Measurements from ENCODE around the gene SLC30A2. TPM values are rescaled to one million over a fixed set of nuclear protein-coding genes. Genes with fewer than 3 reads are reported as not detected.

The SLC30A2 gene
- total RNA-seq, 1 experiment from 2014 or later = 3.0 TPM

GRCh38 chr1:26060832-26061574 is 15.1 kb upstream of the SLC30A2 start:
- H3K4me3 Mint-ChIP-seq (ENCODE audit: unreplicated experiment) = no peak overlapping the region
- peaks cover 14% of the 10 kb centered on the region for H3K4me1 Mint-ChIP-seq (ENCODE audit: low read depth, unreplicated experiment)
- ChIA-PET POLR2A (no interaction called here), CTCF (no interaction called here)
- Histone ChIP-seq H3K4me3 (ENCODE audit: low read depth, low read length) (no peak overlapping the region), H3K4me1 (no peaks in the 10 kb centered on the region), H3K36me3 (ENCODE audit: control insufficient read depth, insufficient read depth, low read length) (no peaks in the 10 kb centered on the region), H3K9me3 (no peaks in the 10 kb centered on the region), H3K27me3 (replicated peaks; ENCODE audit: control insufficient read depth, insufficient read depth, low read length) (no peaks in the 10 kb centered on the region)
- BruUV-seq (replicated peaks) = no TSS peak
- intact Hi-C loops (cut with micrococcal nuclease; ENCODE audit: unreplicated experiment) = no loop called here
- no peak overlapping the region for H3K27ac Mint-ChIP-seq (ENCODE audit: unreplicated experiment)
- H3K36me3 Mint-ChIP-seq (ENCODE audit: insufficient read depth, unreplicated experiment) = no peaks in the 10 kb centered on the region
- DNase-seq = no peak
- H3K9me3 Mint-ChIP-seq (ENCODE audit: unreplicated experiment) = no peaks in the 10 kb centered on the region
- no peaks in the 10 kb centered on the region for H3K27me3 Mint-ChIP-seq (ENCODE audit: insufficient read depth, unreplicated experiment)
- TF ChIP-seq CTCF (IDR thresholded peaks at IDR 0.05; ENCODE audit: insufficient read depth in 1 of 2, low read depth in 1 of 2, low read length in 1 of 2, severe bottlenecking in 1 of 2, unreplicated experiment in 1 of 2) = no peak

- Mint-ChIP-seq H3K36me3 (ENCODE audit: insufficient read depth, unreplicated experiment) (no peaks in the 10 kb centered on the region), H3K4me1 (ENCODE audit: low read depth, unreplicated experiment) (peaks cover 13% of the 10 kb centered on the region), H3K27ac (ENCODE audit: unreplicated experiment) (no peak overlapping the region), H3K9me3 (ENCODE audit: unreplicated experiment) (no peaks in the 10 kb centered on the region), H3K27me3 (ENCODE audit: insufficient read depth, unreplicated experiment) (no peaks in the 10 kb centered on the region), H3K4me3 (ENCODE audit: unreplicated experiment) (no peak overlapping the region)
- no peaks in the 10 kb centered on the region for H3K4me1 ChIP-seq
- no peak for DNase-seq
- intact Hi-C loops (cut with micrococcal nuclease; ENCODE audit: unreplicated experiment) = no loop called here
- POLR2A ChIA-PET = no interaction called here
- CTCF ChIA-PET = interaction anchor here (0.6 kb wide), 1 partner anchor 805 kb away, joined by 6 read pairs; no protein-coding TSS in a partner anchor
- H3K9me3 ChIP-seq = no peaks in the 10 kb centered on the region
- H3K27me3 ChIP-seq (replicated peaks; ENCODE audit: control insufficient read depth, insufficient read depth, low read length) = no peaks in the 10 kb centered on the region
- H3K4me3 ChIP-seq (ENCODE audit: low read depth, low read length) = no peak overlapping the region
- TF ChIP-seq CTCF (IDR thresholded peaks at IDR 0.05; ENCODE audit: insufficient read depth in 1 of 2, low read depth in 1 of 2, low read length in 1 of 2, severe bottlenecking in 1 of 2, unreplicated experiment in 1 of 2) = no peak
- BruUV-seq (replicated peaks) = no TSS peak
- H3K36me3 ChIP-seq (ENCODE audit: control insufficient read depth, insufficient read depth, low read length) = no peaks in the 10 kb centered on the region
Observed at GRCh38 chr1:26059906-26060305, 14.0 kb upstream of the SLC30A2 start.

- Mint-ChIP-seq H3K4me1 (ENCODE audit: low read depth, unreplicated experiment) (peaks cover 13% of the 10 kb centered on the region), H3K27ac (ENCODE audit: unreplicated experiment) (no peak overlapping the region), H3K36me3 (ENCODE audit: insufficient read depth, unreplicated experiment) (no peaks in the 10 kb centered on the region), H3K27me3 (ENCODE audit: insufficient read depth, unreplicated experiment) (no peaks in the 10 kb centered on the region), H3K4me3 (ENCODE audit: unreplicated experiment) (no peak overlapping the region), H3K9me3 (ENCODE audit: unreplicated experiment) (no peaks in the 10 kb centered on the region)
- POLR2A ChIA-PET = no interaction called here
- CTCF ChIA-PET = interaction anchor here (0.7 kb wide), 1 partner anchor 24 kb away, joined by 6 read pairs; no protein-coding TSS in a partner anchor
- TF ChIP-seq CTCF (IDR thresholded peaks at IDR 0.05; ENCODE audit: insufficient read depth in 1 of 2, low read depth in 1 of 2, low read length in 1 of 2, severe bottlenecking in 1 of 2, unreplicated experiment in 1 of 2) = no peak
- no peaks in the 10 kb centered on the region for H3K27me3 ChIP-seq (replicated peaks; ENCODE audit: control insufficient read depth, insufficient read depth, low read length)
- intact Hi-C loops (cut with micrococcal nuclease; ENCODE audit: unreplicated experiment) = no loop called here
- no peak overlapping the region for H3K4me3 ChIP-seq (ENCODE audit: low read depth, low read length)
- H3K4me1 ChIP-seq = peaks cover 12% of the 10 kb centered on the region
- H3K9me3 ChIP-seq = no peaks in the 10 kb centered on the region
- no TSS peak for BruUV-seq (replicated peaks)
- no peaks in the 10 kb centered on the region for H3K36me3 ChIP-seq (ENCODE audit: control insufficient read depth, insufficient read depth, low read length)
- no peak for DNase-seq
Observed at GRCh38 chr1:26058052-26058595, 12.2 kb upstream of the SLC30A2 start.

All from Caco-2 (cell line).